LNCaP clone FGC (cell line): Measurements from ENCODE around the gene TIGD1.

Experiments used
- DNase-seq: peaks from one replicate; pipeline ENCODE4 v3.0.0-alpha.2; 2011; ENCODE audit warnings: low read depth
- H3K4me3 ChIP-seq: 2 replicates; pipeline ENCODE4 v1.5.1; 2011; ENCODE audit warnings: mild to moderate bottlenecking, low read depth, low read length, control low read depth
- CTCF ChIP-seq: IDR thresholded peaks from 2 replicates; pipeline ENCODE4 v1.5.1; 2012; ENCODE audit warnings: mild to moderate bottlenecking; ENCODE audit not compliant: control insufficient read depth, insufficient read depth; ENCODE audit errors: extremely low read depth

TIGD1 gene

GRCh38 chr2:232501794-232502390 lies 48.5 kb downstream of the TIGD1 start:
- DNase-seq, result no peak
- H3K4me3 ChIP-seq, result no peak overlapping the region
- no peak for TF ChIP-seq CTCF

DNA sequence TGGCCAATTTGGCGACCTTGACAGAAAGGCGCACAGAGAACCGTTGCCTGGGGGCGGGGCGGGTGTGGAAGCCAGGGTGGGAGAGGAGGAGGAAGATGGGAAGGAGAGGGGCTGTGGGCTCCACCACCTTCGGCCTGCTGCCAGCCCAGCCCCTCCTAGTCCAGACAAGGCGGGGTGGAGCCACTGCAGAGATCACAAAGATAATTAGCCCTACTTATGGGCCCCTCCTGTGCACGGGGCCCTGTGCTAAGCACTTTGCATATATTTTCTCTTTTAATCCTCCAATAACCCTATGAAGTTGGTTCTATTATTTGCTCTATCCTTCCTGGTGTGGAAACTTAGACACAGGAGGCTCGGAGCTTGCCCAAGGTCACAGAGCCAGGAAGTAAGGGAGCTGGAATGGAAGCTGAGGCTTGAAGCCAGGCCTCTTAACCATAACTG lies 49.0 kb downstream of the TIGD1 start:
- TF ChIP-seq CTCF, result no peak
- DNase-seq, result no peak
- no peak overlapping the region for H3K4me3 ChIP-seq

- no peak for DNase-seq
- no peak for TF ChIP-seq CTCF
- no peak overlapping the region for H3K4me3 ChIP-seq
Measured at GRCh38 chr2:232498452-232498851, 51.9 kb downstream of the TIGD1 start.
